OCI-LY7 (cell line): ENCODE measurements around the gene BAG2. TPM values are rescaled to one million over a fixed set of nuclear protein-coding genes. Genes with fewer than 3 reads are reported as not detected.

Experiments used
- BruUV-seq: library from RNA; stranded (reverse); fragments of 400-500 nt; replicated peaks from 2 replicates; lab custom pipeline; 2021; lab: Mats Ljungman, UMichigan
- CTCF ChIA-PET: fragments of 300-600 bp; sonication (Branson Sonifier 250); formaldehyde crosslinking; loops from one replicate; lab custom pipeline; 2022; ENCODE audit warnings: antibody characterized with exemption; ENCODE audit not compliant: unreplicated experiment; lab: Charles Lee
- POLR2A ChIA-PET: fragments of 300-600 bp; sonication (Branson Sonifier 250); formaldehyde crosslinking; loops from one replicate; lab custom pipeline; 2022; ENCODE audit warnings: antibody characterized with exemption; lab: Charles Lee
- DNase-seq: peaks from one replicate; pipeline ENCODE4 v3.0.0-alpha.2; 2015; ENCODE audit warnings: low spot score
- H2AFZ ChIP-seq: fragments of 200-600 bp; sonication (generic), shearing (Covaris generic); 2 replicates; pipeline ENCODE4 v1.6.1; 2014; ENCODE audit warnings: mild to moderate bottlenecking, antibody characterized with exemption, low read length, moderate library complexity
- H3K27ac ChIP-seq: fragments of 200-600 bp; sonication (generic); 2 replicates; pipeline ENCODE4 v1.5.1; 2014; ENCODE audit warnings: mixed run types, low read depth, mild to moderate bottlenecking, moderate library complexity, low read length, inconsistent platforms; ENCODE audit not compliant: poor library complexity, severe bottlenecking
- H3K36me3 ChIP-seq: fragments of 200-600 bp; sonication (generic); 2 replicates; pipeline ENCODE4 v1.6.1; 2014; ENCODE audit warnings: mild to moderate bottlenecking, antibody characterized with exemption, low read length, moderate library complexity, mixed read lengths; ENCODE audit not compliant: insufficient read depth
- H3K4me1 ChIP-seq: fragments of 200-600 bp; sonication (generic); 2 replicates; pipeline ENCODE4 v1.5.1; 2014; ENCODE audit warnings: mild to moderate bottlenecking, low read length; ENCODE audit not compliant: insufficient read depth, poor library complexity, severe bottlenecking
- H3K4me2 ChIP-seq: fragments of 200-600 bp; sonication (generic); 2 replicates; pipeline ENCODE4 v1.6.1; 2014; ENCODE audit warnings: mild to moderate bottlenecking, low read length
- H3K4me3 ChIP-seq: fragments of 200-600 bp; sonication (generic); 2 replicates; pipeline ENCODE4 v1.5.1; 2014; ENCODE audit warnings: mild to moderate bottlenecking, low read depth, low read length; ENCODE audit not compliant: poor library complexity, severe bottlenecking
- H3K79me2 ChIP-seq: fragments of 200-600 bp; sonication (generic); 2 replicates; pipeline ENCODE4 v1.6.1; 2016; ENCODE audit warnings: low read depth, mild to moderate bottlenecking, low read length, moderate library complexity, mixed read lengths; ENCODE audit not compliant: insufficient read depth
- H3K9me2 ChIP-seq: fragments of 200-600 bp; sonication (generic); 2 replicates; pipeline ENCODE4 v1.6.1; 2016; ENCODE audit warnings: mild to moderate bottlenecking, low read length, mixed read lengths; ENCODE audit not compliant: insufficient read depth
- H3K9me3 ChIP-seq: fragments of 200-600 bp; sonication (generic); 2 replicates; pipeline ENCODE4 v1.6.1; 2014; ENCODE audit warnings: mild to moderate bottlenecking, mixed run types, low read length, mixed read lengths
- H4K20me1 ChIP-seq: fragments of 200-600 bp; sonication (generic); 2 replicates; pipeline ENCODE4 v1.6.1; 2014; ENCODE audit warnings: mild to moderate bottlenecking, antibody characterized with exemption, low read length, moderate library complexity, mixed read lengths; ENCODE audit not compliant: insufficient read depth
- CTCF ChIP-seq: fragments of 200-600 bp; sonication (generic); conservative IDR thresholded peaks from 2 replicates; pipeline ENCODE4 v1.5.1; 2014; ENCODE audit warnings: mild to moderate bottlenecking, antibody characterized with exemption, low read length, moderate library complexity, mixed read lengths
- EZH2phosphoT487 ChIP-seq: fragments of 200-600 bp; sonication (generic); IDR thresholded peaks from 2 replicates; pipeline ENCODE4 v1.6.1; 2018; ENCODE audit warnings: low read depth, borderline replicate concordance, mild to moderate bottlenecking, mixed run types, antibody characterized with exemption, low read length, moderate library complexity, mixed read lengths
- intact Hi-C: fragments of 100-400 bp; cut with micrococcal nuclease; formaldehyde crosslinking; loops from one replicate; pipeline ENCODE4 v1.10.0; 2022; ENCODE audit not compliant: unreplicated experiment
- total RNA-seq, 2 experiments: library from RNA; depleted of rRNA in 1 of 2; stranded (reverse); fragments of >200 nt in 1 of 2; shearing (Covaris generic) in 1 of 2; gene quantifications; 2 replicates each; pipeline ENCODE4 v1.2.3, GENCODE V29; 2014 to 2022

The BAG2 gene
- total RNA-seq, 2 experiments from 2014 or later = 7.7 to 8.7 TPM

DNA sequence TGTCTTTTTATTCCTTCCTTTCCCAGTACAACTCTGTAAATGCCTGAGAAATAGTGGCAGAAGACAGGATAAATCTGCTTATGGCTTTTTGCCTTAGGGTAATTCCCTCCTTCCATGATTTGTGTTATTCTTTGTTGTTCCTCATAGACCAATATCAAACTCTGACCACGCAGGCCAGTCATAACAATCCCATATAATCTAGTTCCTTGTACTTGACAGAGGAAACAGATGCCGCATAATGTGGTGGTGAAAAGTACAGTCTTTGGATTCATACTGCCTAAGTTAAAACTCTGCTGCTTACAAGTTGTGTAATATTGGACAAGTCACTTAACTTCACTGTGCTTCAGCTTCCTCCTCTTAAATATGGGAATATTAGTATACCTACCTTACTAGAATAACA, 8.2 kb upstream of the BAG2 start:
- ChIA-PET CTCF (no interaction called here), POLR2A (no interaction called here)
- intact Hi-C loops = loop anchor here (5.0 kb wide), 1 partner anchor 37 kb away; no protein-coding TSS in a partner anchor

DNA sequence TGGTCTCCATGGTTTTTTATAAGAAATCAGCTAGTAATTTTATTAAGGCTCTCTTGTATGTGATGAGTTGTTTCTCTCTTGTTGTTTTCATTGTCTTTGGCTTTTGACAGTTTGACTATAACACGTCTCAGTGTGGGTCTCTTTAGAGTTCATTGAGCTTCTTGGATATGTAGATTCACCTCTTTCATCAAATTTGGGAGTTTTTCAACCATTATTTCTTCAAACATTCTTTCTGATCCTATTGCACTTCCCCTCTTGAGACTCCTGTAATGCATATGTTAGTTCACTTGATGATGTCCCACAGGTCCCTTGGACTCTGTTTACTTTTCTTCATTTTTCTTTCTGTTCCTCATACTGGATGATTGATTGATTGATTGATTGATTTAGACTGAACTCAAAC, 7.0 kb upstream of the BAG2 start:
- no peaks in the 10 kb centered on the region for H3K4me1 ChIP-seq
- no peak overlapping the region for H3K4me2 ChIP-seq
- H3K4me3 ChIP-seq = no peak overlapping the region
- no peak overlapping the region for H3K27ac ChIP-seq
- POLR2A ChIA-PET = interaction anchor here (0.6 to 1.0 kb wide), 2 partner anchors 70 to 638 kb away, joined by 4 to 8 read pairs; no protein-coding TSS in a partner anchor
- H3K9me3 ChIP-seq = no peaks in the 10 kb centered on the region
- H2AFZ ChIP-seq = no peak overlapping the region
- TF ChIP-seq EZH2phosphoT487 (no peak), CTCF (no peak)
- no peak for DNase-seq
- H3K36me3 ChIP-seq = peaks cover 54% of the 10 kb centered on the region
- CTCF ChIA-PET = no interaction called here
- no peaks in the 10 kb centered on the region for H3K9me2 ChIP-seq
- no peaks in the 10 kb centered on the region for H4K20me1 ChIP-seq
- no TSS peak for BruUV-seq
- intact Hi-C loops = no loop called here
- no peaks in the 10 kb centered on the region for H3K79me2 ChIP-seq

More for the DNA sequence above, 8.2 kb upstream of the BAG2 start:
- Histone ChIP-seq H3K36me3 (peaks cover 54% of the 10 kb centered on the region), H3K4me2 (no peak overlapping the region), H3K9me2 (no peaks in the 10 kb centered on the region), H3K9me3 (no peaks in the 10 kb centered on the region), H3K4me3 (no peak overlapping the region), H3K27ac (no peak overlapping the region), H4K20me1 (no peaks in the 10 kb centered on the region), H3K79me2 (no peaks in the 10 kb centered on the region), H2AFZ (no peak overlapping the region), H3K4me1 (no peaks in the 10 kb centered on the region)
- no TSS peak for BruUV-seq
- TF ChIP-seq EZH2phosphoT487 = no peak
- no peak for TF ChIP-seq CTCF
- no peak for DNase-seq

DNA sequence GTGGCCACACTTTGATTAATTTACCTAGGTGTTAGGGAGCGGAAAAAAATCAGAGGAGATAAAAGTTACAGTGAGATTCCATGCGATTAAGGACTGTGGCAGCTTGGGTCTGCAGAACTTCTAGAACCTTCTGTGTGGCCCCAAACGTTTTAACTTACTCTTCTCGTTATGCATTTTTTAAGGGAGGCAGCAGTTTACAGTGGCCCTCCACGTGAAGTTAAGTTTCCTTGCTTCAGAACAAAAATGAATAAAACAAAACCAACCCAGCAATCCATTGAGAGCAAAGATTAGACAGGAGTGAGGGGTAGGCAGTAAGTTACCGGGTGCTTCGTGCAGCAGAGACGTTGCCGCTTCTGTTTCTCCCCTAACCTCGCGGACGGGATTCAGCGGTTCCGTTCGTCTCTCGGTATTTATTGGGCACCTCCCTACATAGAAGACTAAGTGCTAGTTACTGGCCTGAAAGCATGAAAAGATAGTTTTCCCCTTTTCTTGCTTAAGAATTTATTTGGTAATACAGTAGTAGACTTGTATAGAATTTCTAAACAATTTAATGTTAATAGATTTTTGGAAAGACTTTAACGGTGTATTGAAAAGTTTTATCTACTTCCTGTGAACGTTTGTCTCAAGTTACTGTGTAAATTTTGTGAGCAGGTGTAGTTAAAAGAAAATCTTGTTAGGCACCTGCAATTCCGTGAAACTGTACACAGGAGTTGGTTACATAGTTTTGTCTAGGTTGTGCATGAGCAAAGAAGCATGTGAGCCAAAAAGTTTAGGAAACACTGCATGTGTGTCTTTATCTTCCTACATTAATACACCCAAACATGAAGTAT, 1.1 kb downstream of the BAG2 start:
- no peak for TF ChIP-seq CTCF
- no peak for TF ChIP-seq EZH2phosphoT487

More for the DNA sequence above, 1.1 kb downstream of the BAG2 start:
- Histone ChIP-seq H4K20me1 (peaks cover 14% of the 10 kb centered on the region), H3K27ac (peak overlapping the region; percentile 82), H3K4me2 (peak overlapping the region; percentile 85), H3K4me1 (peaks cover 20% of the 10 kb centered on the region), H3K9me3 (no peaks in the 10 kb centered on the region), H3K36me3 (peaks cover 26% of the 10 kb centered on the region; the same call in 1 of the 2 replicates), H3K79me2 (peaks cover 56% of the 10 kb centered on the region), H2AFZ (peak overlapping the region; percentile 93; the same call in 1 of the 2 replicates), H3K9me2 (no peaks in the 10 kb centered on the region), H3K4me3 (peak overlapping the region; percentile 88)
- BruUV-seq = no TSS peak
- peak; percentile 62 for DNase-seq
- ChIA-PET CTCF (interaction anchor here (0.6 kb wide), 1 partner anchor 218 kb away, joined by 3 read pairs; the partner anchor contains the start of gene BEND6), POLR2A (interaction anchor here (0.6 to 2.4 kb wide), 6 partner anchors 11 to 127 kb away, joined by 3 to 11 read pairs (median 4); partner anchors contain the start of genes KIAA1586 and RAB23)
- intact Hi-C loops = loop anchor here (5.0 kb wide), 1 partner anchor 66 kb away; no protein-coding TSS in a partner anchor
